ENCODE measurements around the gene NKTR.

- TF ChIP-seq CTCF (conservative IDR thresholded peaks at IDR 0.05; ENCODE audit: low read depth, low read length) (no peak), EZH2 (IDR thresholded peaks at IDR 0.05; ENCODE audit: borderline replicate concordance, low read depth, low read length, poor library complexity, severe bottlenecking) (no peak)
Observed at GRCh38 chr3:42602961-42603360, 2.5 kb downstream of the NKTR start.

Data from A673 (cell line).